ENCODE measurements around the gene RIMS3.

The RIMS3 gene

GRCh38 chr1:40628903-40629292 is 36.6 kb downstream of the RIMS3 start:
- no peak for ATAC-seq (replicated peaks)
- Mint-ChIP-seq H3K36me3 (ENCODE audit: insufficient read depth) (peaks cover 19% of the 10 kb centered on the region), H3K4me1 (ENCODE audit: low read depth in 2 of 2) (peaks cover 23 to 24% of the 10 kb centered on the region in 2 donors), H3K27me3 (no peaks in the 10 kb centered on the region), H3K9me3 (no peaks in the 10 kb centered on the region), H3K4me3 (peak overlapping the region in 1 of 2 donors; percentile 53), H3K27ac (peak overlapping the region; percentile 92 to 98)
- DNase-seq = no peak

- H3K9me3 Mint-ChIP-seq = no peaks in the 10 kb centered on the region
- H3K4me3 Mint-ChIP-seq = peak overlapping the region in 1 of 2 donors; percentile 53
- H3K27me3 Mint-ChIP-seq = no peaks in the 10 kb centered on the region
- ATAC-seq (replicated peaks) (peak; percentile 77), DNase-seq (peak in 1 of 3 experiments; percentile 19)
- peak overlapping the region; percentile 92 to 98 for H3K27ac Mint-ChIP-seq
- H3K4me1 Mint-ChIP-seq (ENCODE audit: low read depth in 2 of 2) = peaks cover 23 to 24% of the 10 kb centered on the region in 2 donors
- H3K36me3 Mint-ChIP-seq (ENCODE audit: insufficient read depth) = peaks cover 19% of the 10 kb centered on the region
Observed at GRCh38 chr1:40627987-40628902, 37.2 kb downstream of the RIMS3 start.

- peaks cover 0 to 4% of the 10 kb centered on the region in 2 donors for H3K27me3 Mint-ChIP-seq
- no peak for ATAC-seq (replicated peaks)
- peaks cover 23 to 24% of the 10 kb centered on the region in 2 donors for H3K4me1 Mint-ChIP-seq (ENCODE audit: low read depth in 2 of 2)
- H3K4me3 Mint-ChIP-seq = no peak overlapping the region
- H3K27ac Mint-ChIP-seq = no peak overlapping the region
- H3K9me3 Mint-ChIP-seq = no peaks in the 10 kb centered on the region
- peaks cover 19% of the 10 kb centered on the region for H3K36me3 Mint-ChIP-seq (ENCODE audit: insufficient read depth)
- no peak for DNase-seq
Observed at GRCh38 chr1:40626383-40626770, 39.1 kb downstream of the RIMS3 start.

- ATAC-seq (replicated peaks) (no peak), DNase-seq (no peak)
- peaks cover 19% of the 10 kb centered on the region for H3K36me3 Mint-ChIP-seq (ENCODE audit: insufficient read depth)
- no peak overlapping the region for H3K27ac Mint-ChIP-seq
- H3K27me3 Mint-ChIP-seq = peaks cover 0 to 4% of the 10 kb centered on the region in 2 donors
- H3K4me3 Mint-ChIP-seq = no peak overlapping the region
- H3K9me3 Mint-ChIP-seq = no peaks in the 10 kb centered on the region
- peaks cover 23 to 24% of the 10 kb centered on the region in 2 donors for H3K4me1 Mint-ChIP-seq (ENCODE audit: low read depth in 2 of 2)
Observed at GRCh38 chr1:40625476-40626382, 39.8 kb downstream of the RIMS3 start.

- H3K36me3 Mint-ChIP-seq (ENCODE audit: insufficient read depth) = peaks cover 16% of the 10 kb centered on the region
- peaks cover 0 to 4% of the 10 kb centered on the region in 2 donors for H3K27me3 Mint-ChIP-seq
- DNase-seq (no peak), ATAC-seq (replicated peaks) (no peak)
- H3K4me1 Mint-ChIP-seq (ENCODE audit: low read depth in 2 of 2) = peaks cover 19 to 20% of the 10 kb centered on the region in 2 donors
- no peak overlapping the region for H3K4me3 Mint-ChIP-seq
- H3K27ac Mint-ChIP-seq = no peak overlapping the region
- no peaks in the 10 kb centered on the region for H3K9me3 Mint-ChIP-seq
Observed at GRCh38 chr1:40625076-40625475, 40.4 kb downstream of the RIMS3 start.

- no peak overlapping the region for H3K4me3 Mint-ChIP-seq
- H3K9me3 Mint-ChIP-seq = no peaks in the 10 kb centered on the region
- H3K27me3 Mint-ChIP-seq = peaks cover 0 to 4% of the 10 kb centered on the region in 2 donors
- ATAC-seq (replicated peaks) = no peak
- H3K36me3 Mint-ChIP-seq (ENCODE audit: insufficient read depth) = peaks cover 5% of the 10 kb centered on the region
- no peak overlapping the region for H3K27ac Mint-ChIP-seq
- no peak for DNase-seq
- H3K4me1 Mint-ChIP-seq (ENCODE audit: low read depth in 2 of 2) = peaks cover under 1% of the 10 kb centered on the region in 2 donors
Observed at GRCh38 chr1:40622936-40623629, 42.4 kb downstream of the RIMS3 start.

GRCh38 chr1:40621821-40622450 is 43.5 kb downstream of the RIMS3 start:
- ATAC-seq (replicated peaks) (no peak), DNase-seq (no peak)
- Mint-ChIP-seq H3K4me3 (no peak overlapping the region), H3K27ac (no peak overlapping the region), H3K36me3 (ENCODE audit: insufficient read depth) (no peaks in the 10 kb centered on the region), H3K4me1 (ENCODE audit: low read depth in 2 of 2) (no peaks in the 10 kb centered on the region), H3K27me3 (peaks cover 0 to 4% of the 10 kb centered on the region in 2 donors), H3K9me3 (no peaks in the 10 kb centered on the region)

GRCh38 chr1:40620586-40621210 is 44.8 kb downstream of the RIMS3 start:
- H3K4me3 Mint-ChIP-seq = no peak overlapping the region
- no peak for ATAC-seq (replicated peaks)
- peaks cover 0 to 4% of the 10 kb centered on the region in 2 donors for H3K27me3 Mint-ChIP-seq
- no peaks in the 10 kb centered on the region for H3K36me3 Mint-ChIP-seq (ENCODE audit: insufficient read depth)
- H3K4me1 Mint-ChIP-seq (ENCODE audit: low read depth in 2 of 2) = no peaks in the 10 kb centered on the region
- no peak for DNase-seq
- no peaks in the 10 kb centered on the region for H3K9me3 Mint-ChIP-seq
- no peak overlapping the region for H3K27ac Mint-ChIP-seq

GRCh38 chr1:40620150-40620549 is 45.3 kb downstream of the RIMS3 start:
- no peak for DNase-seq
- Mint-ChIP-seq H3K27me3 (peaks cover 0 to 4% of the 10 kb centered on the region in 2 donors), H3K9me3 (no peaks in the 10 kb centered on the region), H3K4me3 (no peak overlapping the region), H3K36me3 (ENCODE audit: insufficient read depth) (no peaks in the 10 kb centered on the region), H3K27ac (no peak overlapping the region), H3K4me1 (ENCODE audit: low read depth in 2 of 2) (no peaks in the 10 kb centered on the region)
- no peak for ATAC-seq (replicated peaks)

GRCh38 chr1:40618108-40618507 is 47.4 kb downstream of the RIMS3 start:
- H3K4me1 Mint-ChIP-seq (ENCODE audit: low read depth in 2 of 2) = no peaks in the 10 kb centered on the region
- DNase-seq = no peak
- H3K27me3 Mint-ChIP-seq = peaks cover 0 to 4% of the 10 kb centered on the region in 2 donors
- ATAC-seq (replicated peaks) = no peak
- H3K27ac Mint-ChIP-seq = no peak overlapping the region
- H3K9me3 Mint-ChIP-seq = no peaks in the 10 kb centered on the region
- no peak overlapping the region for H3K4me3 Mint-ChIP-seq
- H3K36me3 Mint-ChIP-seq (ENCODE audit: insufficient read depth) = no peaks in the 10 kb centered on the region

- peaks cover 3% of the 10 kb centered on the region for H3K36me3 Mint-ChIP-seq (ENCODE audit: insufficient read depth)
- no peak overlapping the region for H3K4me3 Mint-ChIP-seq
- H3K4me1 Mint-ChIP-seq (ENCODE audit: low read depth in 2 of 2) = no peaks in the 10 kb centered on the region
Observed at GRCh38 chr1:40612345-40612831, 53.1 kb downstream of the RIMS3 start.

GRCh38 chr1:40610156-40610555 is 55.3 kb downstream of the RIMS3 start:
- H3K36me3 Mint-ChIP-seq (ENCODE audit: insufficient read depth) = peaks cover 3% of the 10 kb centered on the region
- H3K4me1 Mint-ChIP-seq (ENCODE audit: low read depth in 2 of 2) = no peaks in the 10 kb centered on the region
- no peak overlapping the region for H3K27ac Mint-ChIP-seq
- H3K9me3 Mint-ChIP-seq = no peaks in the 10 kb centered on the region
- DNase-seq (no peak), ATAC-seq (replicated peaks) (no peak)
- H3K27me3 Mint-ChIP-seq = no peaks in the 10 kb centered on the region
- no peak overlapping the region for H3K4me3 Mint-ChIP-seq

More at GRCh38 chr1:40612345-40612831, 53.1 kb downstream of the RIMS3 start:
- ATAC-seq (replicated peaks) = peak; percentile 95
- H3K27me3 Mint-ChIP-seq = no peaks in the 10 kb centered on the region
- H3K27ac Mint-ChIP-seq = no peak overlapping the region
- no peaks in the 10 kb centered on the region for H3K9me3 Mint-ChIP-seq
- DNase-seq = peak; percentile 70 to 75 (median 74)

All from effector memory CD8-positive, alpha-beta T cell (primary cell).